NCI-H1694 (cell line): ENCODE results near the gene VIL1.

Experiments used
- DNase-seq: peaks from one replicate; lab custom pipeline; 2025; lab: John Stamatoyannopoulos, UW

The VIL1 gene

DNA sequence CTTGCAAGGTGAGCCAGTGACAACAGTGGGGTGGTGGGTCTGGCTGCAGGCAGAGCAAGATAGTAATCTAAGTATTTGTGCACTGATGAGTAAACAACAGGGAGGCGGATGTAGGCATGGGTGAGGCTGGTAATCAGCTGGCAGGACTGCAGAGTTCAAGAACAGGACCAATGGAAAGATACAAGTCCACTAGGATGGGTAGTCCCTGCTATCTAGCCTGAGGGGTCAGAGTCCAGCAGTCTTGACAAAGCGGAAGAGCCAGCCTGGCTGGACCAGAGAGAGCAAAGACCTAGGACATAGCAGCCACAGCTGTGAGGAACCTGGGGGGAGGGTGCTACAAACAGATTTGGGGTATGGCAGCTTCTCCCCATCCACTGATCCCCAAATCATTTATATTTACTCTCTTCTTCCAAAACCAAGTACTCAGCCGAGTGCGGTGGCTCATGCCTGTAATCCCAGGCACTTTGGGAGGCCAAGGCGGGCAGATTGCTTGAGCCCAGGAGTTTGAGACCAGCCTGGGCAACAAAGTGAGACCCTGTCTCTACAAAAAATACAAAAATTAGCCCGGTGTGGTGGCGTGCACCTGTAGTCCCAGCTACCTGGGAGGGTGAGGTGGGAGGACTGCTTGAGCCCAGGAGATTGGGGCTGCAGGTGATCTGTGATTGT, 25.9 kb downstream of the VIL1 start:
- DNase-seq = no peak

DNA sequence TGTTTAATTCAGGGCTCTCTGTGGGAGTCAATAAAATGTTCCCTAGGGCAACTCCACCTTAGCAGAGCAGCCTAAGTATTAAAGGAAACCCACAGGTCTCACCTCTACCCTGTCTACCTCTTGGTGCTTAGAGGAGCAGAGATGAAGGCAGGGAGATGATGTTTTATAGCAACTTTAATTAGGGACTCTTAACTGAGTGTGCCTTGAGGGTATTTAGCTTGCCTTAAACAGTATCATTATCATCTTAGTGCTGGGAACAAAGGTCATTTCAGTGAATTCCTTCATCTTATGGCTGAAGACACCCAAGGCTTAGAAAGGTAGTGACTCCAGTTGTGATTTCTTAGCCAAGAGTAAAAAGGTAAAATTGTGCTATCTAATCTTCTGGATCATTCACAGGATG, 26.7 kb downstream of the VIL1 start:
- no peak for DNase-seq

DNA sequence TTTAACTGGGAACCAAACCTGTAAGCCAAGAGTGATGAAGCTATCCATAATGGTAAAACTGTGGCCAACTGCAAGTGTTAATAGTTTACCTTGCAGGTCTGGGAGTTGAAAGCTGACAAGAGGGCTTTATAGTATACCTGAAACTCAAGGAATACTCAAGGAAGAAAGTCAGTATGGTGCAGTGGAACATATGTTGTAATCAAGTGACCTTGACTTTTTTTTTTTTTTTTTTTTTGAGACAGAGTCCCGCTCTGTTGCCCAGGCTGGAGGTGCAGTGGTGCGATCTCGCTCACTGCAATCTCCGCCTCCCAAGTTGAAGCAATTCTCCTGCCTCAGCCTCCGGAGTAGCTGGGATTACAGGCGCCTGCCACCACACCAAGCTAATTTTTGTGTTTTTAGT, 27.6 kb downstream of the VIL1 start:
- no peak for DNase-seq

DNA sequence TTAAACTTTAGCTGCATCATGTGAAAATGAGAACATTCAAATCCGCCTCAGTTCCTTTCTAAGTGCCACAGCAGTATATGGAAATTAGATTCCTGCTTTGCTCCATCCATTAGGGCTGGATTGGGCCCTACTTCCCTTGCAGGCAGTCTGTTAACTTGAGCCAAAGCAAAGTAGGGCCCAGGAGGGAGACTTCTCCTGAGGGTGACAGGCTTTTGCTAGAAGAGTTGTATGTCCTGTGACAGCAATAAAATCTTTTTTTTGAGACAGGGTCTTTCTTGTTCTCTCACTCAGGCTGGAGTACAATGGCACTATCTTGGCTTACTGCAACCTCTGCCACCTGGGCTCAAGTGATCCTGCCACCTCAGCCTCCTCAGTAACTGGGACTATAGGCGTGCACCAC, 28.1 kb downstream of the VIL1 start:
- DNase-seq = no peak

DNA sequence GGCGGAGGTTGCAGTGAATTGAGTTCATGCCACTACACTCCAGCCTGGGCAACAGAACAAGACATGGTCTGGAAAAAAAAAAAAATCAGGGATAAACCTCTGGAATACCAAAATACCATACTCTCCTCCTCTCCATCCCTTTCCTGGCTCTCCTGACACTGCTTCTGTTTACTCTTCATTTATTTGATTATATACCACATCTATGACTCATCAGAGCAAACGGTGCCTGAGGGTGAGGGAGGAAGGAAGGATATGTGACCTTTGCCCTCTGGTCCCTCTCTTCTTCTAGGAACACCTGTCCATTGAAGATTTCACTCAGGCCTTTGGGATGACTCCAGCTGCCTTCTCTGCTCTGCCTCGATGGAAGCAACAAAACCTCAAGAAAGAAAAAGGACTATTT, 30.0 kb downstream of the VIL1 start:
- DNase-seq = no peak

DNA sequence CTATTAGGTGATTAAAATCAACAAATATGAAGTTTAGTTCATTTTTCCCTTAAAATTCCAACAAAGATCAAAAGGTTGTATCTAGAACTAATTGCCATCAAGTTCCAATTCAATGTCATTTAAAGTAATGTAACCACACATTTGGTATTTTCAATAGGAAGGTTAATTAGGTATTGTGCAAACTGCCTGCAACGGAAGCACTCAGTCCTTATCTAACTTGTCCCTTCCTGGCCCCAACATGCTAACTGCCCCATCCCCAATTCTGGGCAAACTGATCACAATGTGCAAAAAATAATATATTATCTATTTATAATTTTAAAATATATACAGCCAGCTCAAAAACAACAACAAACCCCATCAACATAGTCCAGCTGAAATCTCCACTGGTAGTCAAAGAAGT, 33.2 kb downstream of the VIL1 start:
- no peak for DNase-seq

DNA sequence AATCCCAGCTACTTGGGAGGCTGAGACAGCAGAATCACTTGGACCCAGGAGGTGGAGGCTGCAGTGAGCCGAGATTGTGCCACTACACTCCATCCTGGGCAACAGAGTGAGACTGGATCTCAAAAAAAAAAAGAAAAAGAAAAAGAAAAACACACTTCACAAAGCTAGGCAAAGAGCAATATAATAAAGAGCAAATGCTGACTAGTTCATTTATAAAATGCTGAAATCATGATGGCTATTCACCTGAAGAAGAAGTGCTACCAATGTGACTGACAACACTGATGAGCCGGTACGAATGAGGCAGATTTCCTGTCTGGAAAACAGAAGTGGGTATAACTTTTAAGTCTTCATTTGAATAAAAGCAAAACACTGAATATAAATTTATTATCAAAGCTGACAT, 37.9 kb downstream of the VIL1 start:
- no peak for DNase-seq

DNA sequence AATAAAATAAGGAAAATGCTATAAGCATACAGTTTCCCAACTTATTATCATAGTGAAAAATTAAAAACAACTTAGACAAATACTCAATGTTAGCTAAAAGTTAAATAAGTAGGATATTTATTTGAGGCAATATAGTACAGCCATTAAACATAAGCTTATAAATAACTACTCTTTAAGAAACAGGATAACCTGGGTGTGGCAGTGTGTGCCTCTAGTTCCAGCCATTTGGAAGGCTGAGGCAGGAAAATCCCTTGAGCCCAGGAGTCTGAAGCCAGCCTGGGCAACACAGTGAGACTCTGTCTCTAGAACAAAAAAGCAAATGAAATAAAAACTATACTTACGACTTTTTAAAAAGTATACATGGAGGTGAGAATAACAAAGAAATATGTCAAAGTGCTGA, 39.7 kb downstream of the VIL1 start:
- no peak for DNase-seq

DNA sequence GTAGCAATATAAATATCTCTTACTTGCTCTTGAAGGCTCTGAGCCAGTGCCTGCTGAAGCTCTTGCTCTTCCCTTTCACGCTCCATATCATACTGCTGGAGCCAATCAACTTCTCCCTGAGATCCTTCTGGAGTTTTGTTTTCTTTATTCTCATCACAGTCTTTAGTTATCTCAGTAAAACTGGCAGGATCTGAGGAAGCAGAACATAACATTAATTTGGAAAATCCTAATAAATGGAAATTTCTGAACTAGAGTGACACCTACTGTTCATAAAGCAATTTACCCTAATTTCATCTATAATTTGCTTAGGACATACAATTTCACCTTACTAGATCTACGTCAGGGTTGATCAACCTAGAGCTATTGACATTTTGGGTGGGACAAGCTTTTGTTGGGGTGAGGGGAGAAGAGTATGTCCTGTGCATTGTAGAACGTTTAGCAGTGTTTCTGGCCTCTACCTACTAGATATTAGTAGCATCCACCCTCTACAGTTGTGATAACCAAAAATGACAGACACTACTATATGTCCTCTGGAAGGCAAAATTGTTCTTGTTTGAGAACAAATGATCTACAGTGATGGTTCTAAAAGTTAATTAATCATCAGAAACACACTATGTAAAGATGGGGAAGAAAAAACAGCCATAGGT, 47.2 kb downstream of the VIL1 start:
- DNase-seq = peak; percentile 21

DNA sequence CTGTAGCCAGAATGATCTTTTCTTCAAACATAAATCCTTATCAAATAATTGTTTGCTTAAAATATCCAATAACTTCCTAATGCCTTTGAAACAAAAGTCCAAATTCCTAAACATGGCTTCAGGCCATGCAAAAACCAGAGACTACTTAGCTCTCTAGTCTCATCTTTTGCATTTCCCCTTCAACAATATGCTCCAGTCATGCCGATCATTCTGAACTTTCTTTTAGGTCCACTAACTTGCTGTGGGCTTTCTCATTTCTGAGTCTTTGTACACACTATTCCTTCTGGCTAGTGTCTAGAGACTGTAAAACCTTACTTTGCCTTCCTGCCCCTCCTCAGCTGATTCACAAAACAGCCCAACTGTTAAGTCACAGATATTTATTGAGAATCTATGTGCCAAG, 51.5 kb downstream of the VIL1 start:
- no peak for DNase-seq

DNA sequence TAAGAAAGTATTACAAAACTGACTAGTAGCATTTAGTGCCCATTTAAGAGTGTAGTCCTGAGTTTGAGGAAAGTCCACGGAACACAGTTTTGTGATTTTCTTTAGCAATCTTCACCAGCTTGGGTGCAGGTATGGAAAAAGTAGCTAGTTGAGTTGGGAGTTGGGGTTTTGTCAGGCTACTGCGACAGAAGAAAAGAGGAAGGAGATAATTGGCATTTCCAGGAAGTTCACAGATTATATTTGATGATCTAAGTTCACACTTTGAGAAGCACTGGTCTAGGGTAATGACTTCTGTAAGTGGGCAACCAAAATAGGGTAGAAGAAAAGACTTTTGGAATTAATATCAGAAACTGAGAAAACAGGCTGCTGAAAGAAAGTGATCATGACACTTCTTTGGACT, 52.1 kb downstream of the VIL1 start:
- no peak for DNase-seq

DNA sequence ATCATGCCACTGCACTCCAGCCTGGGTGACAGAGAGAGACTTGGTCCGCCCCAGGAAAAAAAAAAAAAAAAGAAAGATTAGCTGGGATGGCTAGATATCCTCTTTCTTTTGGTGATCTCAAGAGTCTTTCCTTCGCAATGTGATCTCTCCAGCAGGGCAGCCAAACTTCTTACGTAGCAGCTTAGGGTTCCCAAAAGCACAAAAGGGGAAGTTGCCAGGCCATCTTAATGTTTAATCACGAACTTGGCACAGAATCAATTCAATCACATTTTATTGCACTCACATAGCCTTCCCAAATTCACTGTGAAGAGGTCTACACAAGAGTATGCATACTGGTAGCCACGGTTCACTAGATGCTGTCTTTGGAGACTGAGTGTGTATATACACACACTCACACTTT, 53.1 kb downstream of the VIL1 start:
- DNase-seq = no peak

DNA sequence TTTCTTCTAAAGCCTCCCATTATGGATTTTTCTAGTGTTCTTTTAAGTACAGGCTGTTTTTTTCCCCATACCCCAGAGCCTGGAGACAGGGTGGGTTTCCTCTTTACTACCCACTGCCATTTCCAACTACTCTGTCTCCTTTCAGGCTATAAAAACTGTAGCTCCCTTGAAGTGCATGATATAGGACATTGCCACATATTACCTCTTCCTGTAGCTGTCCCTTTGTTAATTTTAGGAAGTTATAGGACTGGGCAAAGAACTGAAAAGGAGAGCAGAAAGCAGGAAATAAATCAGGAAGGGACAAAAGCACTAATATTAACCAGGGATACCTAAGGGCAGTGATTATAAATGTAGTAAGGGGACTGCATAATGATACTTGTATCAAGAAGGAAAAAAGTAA, 54.1 kb downstream of the VIL1 start:
- no peak for DNase-seq

DNA sequence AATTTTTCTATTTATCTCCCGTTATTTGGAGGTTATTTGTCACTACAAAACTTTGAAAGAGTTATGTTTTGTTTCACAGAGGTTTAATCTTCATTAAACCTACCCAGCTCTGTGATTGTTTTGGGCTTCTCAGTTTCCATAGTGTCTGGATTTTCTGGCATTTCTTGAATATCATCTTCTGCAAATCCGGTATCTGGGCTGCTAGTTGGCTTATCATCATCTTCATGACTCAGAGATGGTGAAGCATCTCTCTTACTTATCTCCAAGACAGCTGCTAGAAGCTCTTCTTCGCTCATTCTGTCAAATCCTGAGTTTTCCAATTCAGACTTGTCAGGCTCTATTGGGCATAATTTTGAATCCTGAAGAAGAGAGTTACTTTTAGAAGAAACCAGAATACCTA, 55.6 kb downstream of the VIL1 start:
- no peak for DNase-seq

DNA sequence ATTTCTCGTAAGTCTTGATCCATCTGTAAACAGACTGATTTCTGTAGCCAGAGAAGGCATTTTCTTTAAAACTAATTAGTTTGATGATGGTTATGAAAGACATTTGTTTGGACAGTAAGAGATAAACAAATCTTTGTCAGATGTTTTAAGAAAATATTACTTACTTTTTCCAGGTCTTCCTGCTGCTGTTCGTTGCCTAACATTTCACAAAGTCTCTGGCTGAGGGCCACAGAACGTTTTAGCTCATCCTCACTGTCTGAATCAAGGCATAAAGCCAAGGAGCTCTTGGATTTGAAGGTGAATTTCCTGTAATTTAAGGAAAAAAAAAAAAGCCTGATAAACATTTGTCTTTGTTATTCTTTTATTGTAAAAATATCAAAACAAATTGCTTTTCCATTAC, 57.8 kb downstream of the VIL1 start:
- no peak for DNase-seq

DNA sequence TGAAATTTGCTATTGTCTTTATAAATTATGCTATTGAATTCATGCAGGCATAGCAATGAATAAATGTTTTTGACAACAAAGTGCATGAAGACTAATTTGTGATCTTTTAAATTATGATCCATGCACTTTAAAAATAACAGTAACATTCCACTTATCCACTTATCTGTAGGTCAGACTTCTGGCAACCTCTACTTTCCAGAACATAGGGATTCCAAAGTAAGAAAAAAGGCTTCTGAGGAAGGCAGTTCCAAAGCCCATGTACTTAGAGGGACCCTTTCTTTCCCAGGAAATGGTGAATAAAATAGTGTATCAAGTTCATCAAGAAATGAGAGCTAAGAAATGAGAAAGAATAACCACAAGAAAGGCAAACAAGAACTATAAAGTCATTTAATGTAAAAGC, 58.3 kb downstream of the VIL1 start:
- DNase-seq = no peak

DNA sequence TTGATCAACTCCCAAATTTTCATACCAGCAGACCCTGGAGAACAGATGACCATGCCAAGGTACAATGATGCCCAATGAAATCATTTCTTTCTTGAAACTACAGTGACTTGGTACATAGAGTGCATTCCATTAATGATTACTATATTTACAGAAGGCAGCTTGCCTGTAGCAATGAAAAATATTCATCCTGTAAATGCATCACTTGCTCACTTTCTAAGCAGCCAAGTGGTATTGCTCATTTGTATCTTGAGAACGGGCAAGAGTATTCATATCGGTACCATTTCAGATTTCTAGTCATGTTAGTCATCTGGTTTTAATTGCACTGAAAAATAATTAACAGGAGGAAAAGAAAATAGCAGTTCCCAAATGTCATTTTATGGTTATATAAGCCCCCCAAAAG, 59.6 kb downstream of the VIL1 start:
- no peak for DNase-seq

DNA sequence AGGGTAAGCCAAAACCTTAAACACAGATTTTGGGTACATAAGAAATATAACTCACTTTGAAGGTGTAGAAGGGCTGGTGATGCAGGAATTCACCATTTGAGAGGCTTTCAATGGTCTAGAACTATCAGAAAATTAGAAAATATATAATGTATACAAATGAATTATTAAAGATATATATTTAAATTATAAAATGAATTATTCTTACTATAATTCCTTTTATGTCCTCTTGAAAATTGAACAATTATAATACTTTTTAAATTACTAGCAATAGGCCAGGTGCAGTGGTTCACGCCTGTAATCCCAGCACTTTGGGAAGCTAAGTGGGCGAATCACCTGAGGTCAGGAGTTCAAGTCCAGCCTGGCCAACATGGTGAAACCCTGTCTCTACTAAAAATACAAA, 60.7 kb downstream of the VIL1 start:
- no peak for DNase-seq

DNA sequence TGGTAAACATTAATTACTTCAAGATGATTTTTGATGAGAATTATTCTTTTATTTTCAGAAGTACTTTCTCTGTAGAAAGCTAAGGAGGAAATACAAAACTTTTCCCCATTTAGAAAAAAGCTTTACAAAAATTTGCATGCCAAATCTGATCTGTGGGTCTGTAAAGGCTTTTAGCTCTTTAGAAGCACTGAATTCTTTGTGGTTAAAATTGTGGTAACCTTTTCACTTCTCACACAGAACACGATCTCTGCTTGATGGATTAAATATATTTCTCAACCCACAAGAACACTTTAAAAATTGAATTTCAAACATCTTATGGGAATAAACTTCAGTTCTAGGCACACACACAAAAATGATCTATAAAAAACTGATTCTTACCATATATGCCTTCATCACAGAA, 63.7 kb downstream of the VIL1 start:
- no peak for DNase-seq

DNA sequence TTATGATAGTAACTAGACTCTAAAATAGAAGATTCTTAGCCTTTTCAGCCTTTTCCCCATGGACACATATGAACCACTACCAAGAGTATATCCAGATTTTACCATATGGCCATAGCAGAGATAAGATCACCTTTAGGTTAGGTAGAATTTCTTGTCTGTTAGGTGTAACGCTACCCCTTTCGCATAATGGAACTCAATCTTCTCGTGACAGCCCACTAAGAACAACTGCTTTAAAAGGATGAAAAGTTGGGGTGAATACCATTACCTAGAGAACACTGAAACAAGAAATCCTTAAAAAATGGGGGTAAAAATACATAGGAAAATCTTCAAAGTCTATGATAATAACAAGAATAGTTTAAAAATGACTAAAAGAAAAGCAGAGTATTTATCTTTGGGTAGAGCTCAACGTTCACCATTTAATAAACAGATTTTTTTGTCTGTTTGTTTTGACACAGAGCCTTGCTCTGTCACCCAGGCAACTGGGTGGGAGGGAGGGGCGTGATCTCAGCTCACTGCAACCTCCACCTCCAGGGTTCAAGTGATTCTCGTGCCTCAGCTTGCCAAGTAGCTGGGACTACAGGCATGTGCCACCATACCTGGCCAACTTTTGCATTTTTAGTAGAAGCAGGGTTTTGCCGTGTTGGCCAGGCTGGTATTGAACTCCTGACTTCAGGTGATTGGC, 67.2 kb downstream of the VIL1 start:
- no peak for DNase-seq

DNA sequence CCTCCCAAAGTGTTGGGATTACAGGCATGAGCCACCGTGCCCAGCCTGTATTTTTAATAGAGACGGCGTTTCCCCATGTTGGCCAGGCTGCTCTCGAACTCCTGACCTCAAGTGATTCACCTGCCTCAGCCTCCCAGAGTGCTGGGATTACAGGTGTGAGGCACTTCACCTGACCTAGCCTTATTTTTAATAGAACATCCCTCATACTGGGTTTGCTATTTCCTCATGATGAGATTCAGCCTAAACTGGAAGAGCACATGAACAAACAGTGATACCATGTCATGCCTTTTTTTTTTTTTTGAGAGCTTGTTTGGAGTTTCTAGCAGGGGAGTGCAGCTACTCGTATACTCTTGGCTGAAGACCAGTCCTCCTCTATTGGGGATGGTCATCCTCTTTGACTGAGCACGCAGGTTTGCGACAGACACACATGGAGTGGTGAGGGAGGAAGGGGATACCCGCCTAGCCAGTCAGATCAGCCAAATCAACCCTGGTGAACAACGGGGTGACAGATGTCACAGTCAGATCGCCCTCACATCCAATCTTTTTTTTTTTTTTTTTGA, 81.7 kb downstream of the VIL1 start:
- no peak for DNase-seq

DNA sequence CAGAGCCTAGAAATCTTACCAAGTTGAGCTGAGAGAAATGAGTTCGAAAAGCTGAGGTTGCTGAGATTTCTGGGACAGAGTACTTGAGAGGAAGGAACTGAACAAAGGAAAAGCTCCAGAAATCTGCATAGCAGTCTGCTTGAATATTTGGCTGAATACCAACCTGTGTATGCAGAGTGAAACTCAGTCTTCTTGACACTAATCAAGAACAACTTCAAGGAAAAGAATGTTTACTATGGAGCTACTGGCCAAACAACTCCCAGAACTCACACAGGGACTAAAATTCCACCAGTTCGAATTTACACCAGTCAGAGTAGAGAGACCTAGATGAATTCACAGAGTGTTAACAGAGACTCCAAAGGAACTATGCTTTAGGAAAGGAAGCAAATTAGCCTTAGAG, 82.7 kb downstream of the VIL1 start:
- no peak for DNase-seq
